ENCODE results near the gene PFKM.
A peak's percentile ranks its signal among the peaks of the same experiment; 100 is the strongest.

Gene PFKM

DNA sequence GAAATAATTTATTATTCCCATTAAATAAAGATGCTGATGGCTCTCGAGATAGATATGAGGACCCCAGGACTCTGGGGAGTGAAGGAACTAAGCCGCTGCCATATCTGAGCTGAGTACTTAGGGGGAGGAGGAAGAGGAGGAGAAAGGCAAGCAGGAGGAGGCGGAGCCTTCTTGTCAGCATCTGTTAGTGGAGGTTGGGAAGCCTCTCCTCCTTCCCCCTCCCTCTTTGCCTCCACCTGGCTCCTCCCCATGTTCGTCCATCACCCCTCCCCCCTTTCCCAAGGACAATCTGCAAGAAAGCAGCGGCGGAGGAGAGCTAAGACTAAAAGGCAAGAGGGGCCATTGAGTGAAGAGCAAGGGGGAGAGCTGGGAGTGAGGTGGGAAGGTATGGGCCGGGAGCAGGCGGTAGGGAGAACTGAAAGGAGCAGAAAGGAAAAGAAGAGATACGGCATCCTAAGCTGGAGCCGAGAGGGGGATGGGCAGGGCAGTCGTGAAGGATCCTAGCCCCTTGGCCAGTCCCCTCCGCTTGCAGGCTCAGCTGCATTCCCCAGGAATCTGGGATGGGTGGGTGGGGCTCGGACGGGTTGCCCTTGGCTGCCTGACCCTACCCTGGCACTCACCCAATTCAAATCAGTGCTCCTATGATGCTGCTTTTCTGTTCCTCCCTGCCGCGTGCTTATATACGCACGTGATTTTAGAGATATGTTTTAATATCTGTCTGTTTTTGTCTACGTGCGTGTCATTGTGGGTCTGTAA, at the start of gene PFKM:
Gene PFKM, plus strand, starts transcription at position 287 of the 756 bp plus-strand sequence. CDS start 3,411 bp downstream, outside the sequence.
- Histone ChIP-seq H3K27me3 (ENCODE audit: low read depth, low read length) (no peaks in the 10 kb centered on the region), H3K4me3 (ENCODE audit: low read depth in 1 of 2, low read length in 2 of 2) (peak within 1 kb of the TSS; percentile 85 to 95), H3K36me3 (ENCODE audit: control insufficient read depth in 1 of 2, insufficient read depth in 2 of 2, low read length in 2 of 2) (peaks cover 0 to 11% of the 10 kb centered on the region in 2 donors), H3K9me3 (ENCODE audit: control insufficient read depth in 1 of 2, low read length in 2 of 2) (no peaks in the 10 kb centered on the region), H3K4me1 (ENCODE audit: control insufficient read depth in 1 of 2, insufficient read depth in 2 of 2, low read length in 2 of 2) (no peaks in the 10 kb centered on the region), H3K27ac (ENCODE audit: low read length) (peak within 1 kb of the TSS; percentile 58)

DNA sequence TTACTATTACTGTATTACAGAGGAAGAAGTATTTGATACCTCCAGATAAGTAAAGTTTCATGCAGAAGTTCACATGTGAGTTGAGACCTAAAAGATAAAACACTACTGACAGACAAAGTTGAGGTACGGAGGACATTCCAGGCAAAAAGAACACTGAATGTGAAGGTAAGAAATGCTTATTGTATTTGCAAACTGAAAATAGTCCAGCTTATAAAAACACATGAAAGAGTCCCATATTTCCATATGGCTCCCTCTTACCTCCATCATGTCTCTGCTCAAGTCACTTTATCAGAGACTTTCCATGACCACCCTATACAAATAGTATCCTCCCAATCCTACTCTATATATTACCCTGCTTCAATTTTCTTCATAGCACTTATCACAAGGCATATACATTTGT, 49.1 kb upstream of the PFKM start:
- no peak overlapping the region for H3K27ac ChIP-seq (ENCODE audit: low read length)
- no peaks in the 10 kb centered on the region for H3K9me3 ChIP-seq (ENCODE audit: control insufficient read depth in 1 of 2, low read length in 2 of 2)
- H3K4me1 ChIP-seq (ENCODE audit: control insufficient read depth in 1 of 2, insufficient read depth in 2 of 2, low read length in 2 of 2): no peaks in the 10 kb centered on the region
- H3K4me3 ChIP-seq (ENCODE audit: low read depth in 1 of 2, low read length in 2 of 2): no peak overlapping the region
- peaks cover 45 to 65% of the 10 kb centered on the region in 2 donors for H3K36me3 ChIP-seq (ENCODE audit: control insufficient read depth in 1 of 2, insufficient read depth in 2 of 2, low read length in 2 of 2)
- no peaks in the 10 kb centered on the region for H3K27me3 ChIP-seq (ENCODE audit: low read depth, low read length)

DNA sequence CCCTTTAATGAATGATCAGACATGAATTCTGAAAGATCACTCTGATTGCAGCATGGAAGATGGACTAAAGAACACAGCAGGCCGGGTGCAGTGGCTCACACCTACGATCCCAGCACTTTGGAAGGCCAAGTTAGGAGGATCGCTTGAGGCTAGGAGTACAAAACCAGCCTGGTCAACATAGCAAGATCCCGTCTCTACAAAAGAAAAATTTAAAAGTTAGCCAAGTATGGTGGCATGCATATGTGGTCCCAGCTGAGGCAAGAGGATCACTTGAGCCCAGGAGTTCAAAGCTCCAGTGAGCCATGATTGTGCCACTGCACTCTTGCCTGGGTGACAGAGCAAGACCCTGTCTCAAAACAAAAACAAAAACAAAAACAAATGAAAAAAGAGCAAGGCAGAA, 48.4 kb upstream of the PFKM start:
- Histone ChIP-seq H3K4me1 (ENCODE audit: control insufficient read depth in 1 of 2, insufficient read depth in 2 of 2, low read length in 2 of 2) (no peaks in the 10 kb centered on the region), H3K9me3 (ENCODE audit: control insufficient read depth in 1 of 2, low read length in 2 of 2) (no peaks in the 10 kb centered on the region), H3K36me3 (ENCODE audit: control insufficient read depth in 1 of 2, insufficient read depth in 2 of 2, low read length in 2 of 2) (peaks cover 39 to 59% of the 10 kb centered on the region in 2 donors), H3K4me3 (ENCODE audit: low read depth in 1 of 2, low read length in 2 of 2) (no peak overlapping the region), H3K27me3 (ENCODE audit: low read depth, low read length) (no peaks in the 10 kb centered on the region), H3K27ac (ENCODE audit: low read length) (no peak overlapping the region)

- Histone ChIP-seq H3K27ac (ENCODE audit: low read length) (no peak overlapping the region), H3K36me3 (ENCODE audit: control insufficient read depth in 1 of 2, insufficient read depth in 2 of 2, low read length in 2 of 2) (peaks cover 39 to 54% of the 10 kb centered on the region in 2 donors)
Observed at GRCh38 chr12:48071808-48072207, 47.4 kb upstream of the PFKM start.

GRCh38 chr12:48072266-48072665, 46.9 kb upstream of the PFKM start:
- H3K27me3 ChIP-seq (ENCODE audit: low read depth, low read length): no peaks in the 10 kb centered on the region
- H3K4me1 ChIP-seq (ENCODE audit: control insufficient read depth in 1 of 2, insufficient read depth in 2 of 2, low read length in 2 of 2): no peaks in the 10 kb centered on the region
- H3K9me3 ChIP-seq (ENCODE audit: control insufficient read depth in 1 of 2, low read length in 2 of 2): no peaks in the 10 kb centered on the region
- H3K4me3 ChIP-seq (ENCODE audit: low read depth in 1 of 2, low read length in 2 of 2): no peak overlapping the region
- no peak overlapping the region for H3K27ac ChIP-seq (ENCODE audit: low read length)
- H3K36me3 ChIP-seq (ENCODE audit: control insufficient read depth in 1 of 2, insufficient read depth in 2 of 2, low read length in 2 of 2): peaks cover 39 to 54% of the 10 kb centered on the region in 2 donors

More at GRCh38 chr12:48071808-48072207, 47.4 kb upstream of the PFKM start:
- H3K4me1 ChIP-seq (ENCODE audit: control insufficient read depth in 1 of 2, insufficient read depth in 2 of 2, low read length in 2 of 2): no peaks in the 10 kb centered on the region
- no peaks in the 10 kb centered on the region for H3K27me3 ChIP-seq (ENCODE audit: low read depth, low read length)
- no peak overlapping the region for H3K4me3 ChIP-seq (ENCODE audit: low read depth in 1 of 2, low read length in 2 of 2)
- H3K9me3 ChIP-seq (ENCODE audit: control insufficient read depth in 1 of 2, low read length in 2 of 2): no peaks in the 10 kb centered on the region

DNA sequence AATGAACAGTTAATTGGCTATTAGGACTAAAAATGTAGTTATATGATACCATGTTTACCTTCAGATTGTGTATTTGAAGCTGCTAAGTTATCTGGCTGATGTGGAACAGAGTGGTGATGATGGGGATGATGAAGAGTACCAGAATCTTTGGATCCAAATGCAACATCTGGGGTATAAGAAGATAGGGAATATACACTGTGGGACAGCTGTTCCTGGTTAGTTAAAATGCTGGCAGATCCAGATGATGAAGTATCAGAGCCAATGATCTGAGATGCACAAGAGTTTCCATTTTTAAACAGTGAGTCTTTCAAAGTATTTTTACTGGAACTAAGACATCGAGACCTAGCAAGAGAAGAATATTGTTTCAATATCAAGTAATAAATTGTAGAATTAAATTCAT, 44.9 kb upstream of the PFKM start:
- Histone ChIP-seq H3K4me3 (ENCODE audit: low read depth in 1 of 2, low read length in 2 of 2) (no peak overlapping the region), H3K9me3 (ENCODE audit: control insufficient read depth in 1 of 2, low read length in 2 of 2) (no peaks in the 10 kb centered on the region), H3K36me3 (ENCODE audit: control insufficient read depth in 1 of 2, insufficient read depth in 2 of 2, low read length in 2 of 2) (peaks cover 36 to 51% of the 10 kb centered on the region in 2 donors), H3K27me3 (ENCODE audit: low read depth, low read length) (no peaks in the 10 kb centered on the region), H3K4me1 (ENCODE audit: control insufficient read depth in 1 of 2, insufficient read depth in 2 of 2, low read length in 2 of 2) (no peaks in the 10 kb centered on the region), H3K27ac (ENCODE audit: low read length) (no peak overlapping the region)

- Histone ChIP-seq H3K4me1 (ENCODE audit: control insufficient read depth in 1 of 2, insufficient read depth in 2 of 2, low read length in 2 of 2) (no peaks in the 10 kb centered on the region), H3K27me3 (ENCODE audit: low read depth, low read length) (no peaks in the 10 kb centered on the region), H3K9me3 (ENCODE audit: control insufficient read depth in 1 of 2, low read length in 2 of 2) (no peaks in the 10 kb centered on the region), H3K4me3 (ENCODE audit: low read depth in 1 of 2, low read length in 2 of 2) (no peak overlapping the region), H3K27ac (ENCODE audit: low read length) (no peak overlapping the region), H3K36me3 (ENCODE audit: control insufficient read depth in 1 of 2, insufficient read depth in 2 of 2, low read length in 2 of 2) (peaks cover 31 to 44% of the 10 kb centered on the region in 2 donors)
Observed at GRCh38 chr12:48075832-48076231, 43.3 kb upstream of the PFKM start.

GRCh38 chr12:48077111-48077510, 42.1 kb upstream of the PFKM start:
- Histone ChIP-seq H3K9me3 (ENCODE audit: control insufficient read depth in 1 of 2, low read length in 2 of 2) (no peaks in the 10 kb centered on the region), H3K36me3 (ENCODE audit: control insufficient read depth in 1 of 2, insufficient read depth in 2 of 2, low read length in 2 of 2) (peaks cover 31 to 40% of the 10 kb centered on the region in 2 donors), H3K27ac (ENCODE audit: low read length) (no peak overlapping the region), H3K4me1 (ENCODE audit: control insufficient read depth in 1 of 2, insufficient read depth in 2 of 2, low read length in 2 of 2) (no peaks in the 10 kb centered on the region), H3K4me3 (ENCODE audit: low read depth in 1 of 2, low read length in 2 of 2) (no peak overlapping the region), H3K27me3 (ENCODE audit: low read depth, low read length) (no peaks in the 10 kb centered on the region)

- Histone ChIP-seq H3K27ac (ENCODE audit: low read length) (no peak overlapping the region), H3K27me3 (ENCODE audit: low read depth, low read length) (no peaks in the 10 kb centered on the region), H3K36me3 (ENCODE audit: control insufficient read depth in 1 of 2, insufficient read depth in 2 of 2, low read length in 2 of 2) (peaks cover 32 to 38% of the 10 kb centered on the region in 2 donors), H3K4me1 (ENCODE audit: control insufficient read depth in 1 of 2, insufficient read depth in 2 of 2, low read length in 2 of 2) (no peaks in the 10 kb centered on the region), H3K4me3 (ENCODE audit: low read depth in 1 of 2, low read length in 2 of 2) (no peak overlapping the region), H3K9me3 (ENCODE audit: control insufficient read depth in 1 of 2, low read length in 2 of 2) (no peaks in the 10 kb centered on the region)
Observed at GRCh38 chr12:48078901-48079300, 40.3 kb upstream of the PFKM start.

GRCh38 chr12:48080285-48080684, 38.9 kb upstream of the PFKM start:
- Histone ChIP-seq H3K4me3 (ENCODE audit: low read depth in 1 of 2, low read length in 2 of 2) (no peak overlapping the region), H3K36me3 (ENCODE audit: control insufficient read depth in 1 of 2, insufficient read depth in 2 of 2, low read length in 2 of 2) (peaks cover 25 to 32% of the 10 kb centered on the region in 2 donors), H3K27me3 (ENCODE audit: low read depth, low read length) (no peaks in the 10 kb centered on the region), H3K9me3 (ENCODE audit: control insufficient read depth in 1 of 2, low read length in 2 of 2) (no peaks in the 10 kb centered on the region), H3K27ac (ENCODE audit: low read length) (no peak overlapping the region), H3K4me1 (ENCODE audit: control insufficient read depth in 1 of 2, insufficient read depth in 2 of 2, low read length in 2 of 2) (no peaks in the 10 kb centered on the region)

- H3K4me3 ChIP-seq (ENCODE audit: low read depth in 1 of 2, low read length in 2 of 2): no peak overlapping the region
- peaks cover 28 to 35% of the 10 kb centered on the region in 2 donors for H3K36me3 ChIP-seq (ENCODE audit: control insufficient read depth in 1 of 2, insufficient read depth in 2 of 2, low read length in 2 of 2)
- H3K27me3 ChIP-seq (ENCODE audit: low read depth, low read length): no peaks in the 10 kb centered on the region
- H3K27ac ChIP-seq (ENCODE audit: low read length): no peak overlapping the region
- H3K4me1 ChIP-seq (ENCODE audit: control insufficient read depth in 1 of 2, insufficient read depth in 2 of 2, low read length in 2 of 2): no peaks in the 10 kb centered on the region
- H3K9me3 ChIP-seq (ENCODE audit: control insufficient read depth in 1 of 2, low read length in 2 of 2): no peaks in the 10 kb centered on the region
Observed at GRCh38 chr12:48080821-48081220, 38.3 kb upstream of the PFKM start.

GRCh38 chr12:48084066-48084465, 35.1 kb upstream of the PFKM start:
- H3K36me3 ChIP-seq (ENCODE audit: control insufficient read depth in 1 of 2, insufficient read depth in 2 of 2, low read length in 2 of 2): peaks cover 33 to 52% of the 10 kb centered on the region in 2 donors
- H3K27ac ChIP-seq (ENCODE audit: low read length): no peak overlapping the region
- H3K4me3 ChIP-seq (ENCODE audit: low read depth in 1 of 2, low read length in 2 of 2): no peak overlapping the region
- H3K27me3 ChIP-seq (ENCODE audit: low read depth, low read length): no peaks in the 10 kb centered on the region
- H3K9me3 ChIP-seq (ENCODE audit: control insufficient read depth in 1 of 2, low read length in 2 of 2): no peaks in the 10 kb centered on the region
- H3K4me1 ChIP-seq (ENCODE audit: control insufficient read depth in 1 of 2, insufficient read depth in 2 of 2, low read length in 2 of 2): no peaks in the 10 kb centered on the region

All from muscle layer of duodenum (tissue), 2 donors.